RWPE2 (cell line): ENCODE data around the gene MAMLD1.

Source experiments
- ATAC-seq: fragments of 200-7000 bp; cut with Tn5 transposase; 3 replicates; pipeline ENCODE4 v1.9.1; 2021; ENCODE audit warnings: low read depth
- DNase-seq: peaks from one replicate; pipeline ENCODE4 v3.0.0-alpha.2; 2020; ENCODE audit warnings: low spot score
- H3K27ac ChIP-seq: fragments of 450-650 bp; 2 replicates; pipeline ENCODE4 v1.5.1; 2017; ENCODE audit warnings: mild to moderate bottlenecking; ENCODE audit not compliant: poor library complexity, severe bottlenecking
- H3K27me3 ChIP-seq: fragments of 250-450 bp; sonication (Bioruptor Pico); 2 replicates; pipeline ENCODE4 v1.5.1; 2021; ENCODE audit warnings: mild to moderate bottlenecking, moderate library complexity; ENCODE audit not compliant: insufficient read depth, poor library complexity, severe bottlenecking
- H3K36me3 ChIP-seq: fragments of 250-450 bp; sonication (Bioruptor Pico); 2 replicates; pipeline ENCODE4 v1.5.1; 2020; ENCODE audit warnings: low read depth, mild to moderate bottlenecking, moderate library complexity
- H3K4me1 ChIP-seq: fragments of 250-450 bp; sonication (Bioruptor Pico); 2 replicates; pipeline ENCODE4 v1.5.1; 2021; ENCODE audit warnings: mild to moderate bottlenecking, moderate library complexity; ENCODE audit not compliant: insufficient read depth, poor library complexity, severe bottlenecking
- H3K4me3 ChIP-seq: fragments of 250-450 bp; sonication (Bioruptor Pico); 2 replicates; pipeline ENCODE4 v1.5.1; 2021; ENCODE audit warnings: mild to moderate bottlenecking, moderate library complexity; ENCODE audit not compliant: severe bottlenecking
- H3K9me3 ChIP-seq: fragments of 250-450 bp; sonication (Bioruptor Pico); 2 replicates; pipeline ENCODE4 v1.5.1; 2021; ENCODE audit warnings: mild to moderate bottlenecking, moderate library complexity; ENCODE audit not compliant: severe bottlenecking
- CTCF ChIP-seq: fragments of 450-650 bp; IDR thresholded peaks from one replicate; pipeline ENCODE4 v1.5.1; 2017; ENCODE audit warnings: mild to moderate bottlenecking, moderate library complexity; ENCODE audit not compliant: poor library complexity, severe bottlenecking

The MAMLD1 gene

GRCh38 chrX:150525061-150525919, 162.2 kb downstream of the MAMLD1 start:
- TF ChIP-seq CTCF = no peak
- Histone ChIP-seq H3K27me3 (no peaks in the 10 kb centered on the region), H3K27ac (no peak overlapping the region), H3K4me1 (no peaks in the 10 kb centered on the region), H3K9me3 (no peaks in the 10 kb centered on the region), H3K36me3 (no peaks in the 10 kb centered on the region), H3K4me3 (no peak overlapping the region)
- DNase-seq (no peak), ATAC-seq (no peak)

DNA sequence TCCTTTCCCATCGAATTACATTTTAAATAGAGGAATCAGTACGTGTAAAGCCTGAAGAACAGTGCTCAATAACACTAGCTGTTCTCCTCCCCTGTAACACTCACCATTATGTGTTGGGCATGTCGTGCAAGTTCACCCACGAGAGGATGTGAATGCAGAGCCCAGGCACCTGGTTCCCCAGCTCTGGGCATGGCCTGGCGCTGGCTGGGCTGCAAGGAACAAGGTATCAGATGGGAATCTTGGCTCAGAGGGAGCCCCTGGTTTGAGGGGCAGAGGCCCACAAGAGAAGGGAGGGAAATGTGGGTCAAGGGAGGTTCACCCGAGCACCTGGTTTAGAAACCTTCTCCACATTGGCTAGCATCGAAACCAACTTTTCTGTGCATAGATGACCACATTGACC, 163.6 kb downstream of the MAMLD1 start:
- Histone ChIP-seq H3K9me3 (no peaks in the 10 kb centered on the region), H3K27me3 (no peaks in the 10 kb centered on the region), H3K27ac (no peak overlapping the region), H3K36me3 (no peaks in the 10 kb centered on the region), H3K4me3 (no peak overlapping the region), H3K4me1 (no peaks in the 10 kb centered on the region)
- no peak for TF ChIP-seq CTCF
- DNase-seq (no peak), ATAC-seq (no peak)

GRCh38 chrX:150527108-150527507, 164.0 kb downstream of the MAMLD1 start:
- no peak overlapping the region for H3K4me3 ChIP-seq
- no peaks in the 10 kb centered on the region for H3K9me3 ChIP-seq
- no peak overlapping the region for H3K27ac ChIP-seq
- H3K4me1 ChIP-seq = no peaks in the 10 kb centered on the region
- DNase-seq (no peak), ATAC-seq (no peak)
- no peak for TF ChIP-seq CTCF
- H3K36me3 ChIP-seq = no peaks in the 10 kb centered on the region
- H3K27me3 ChIP-seq = no peaks in the 10 kb centered on the region

- no peak for TF ChIP-seq CTCF
- H3K27me3 ChIP-seq = no peaks in the 10 kb centered on the region
- ATAC-seq = no peak
- H3K4me1 ChIP-seq = no peaks in the 10 kb centered on the region
- no peak overlapping the region for H3K27ac ChIP-seq
- no peaks in the 10 kb centered on the region for H3K36me3 ChIP-seq
- H3K9me3 ChIP-seq = no peaks in the 10 kb centered on the region
- DNase-seq = no peak
- H3K4me3 ChIP-seq = no peak overlapping the region
Observed at GRCh38 chrX:150529587-150529986, 166.5 kb downstream of the MAMLD1 start.

DNA sequence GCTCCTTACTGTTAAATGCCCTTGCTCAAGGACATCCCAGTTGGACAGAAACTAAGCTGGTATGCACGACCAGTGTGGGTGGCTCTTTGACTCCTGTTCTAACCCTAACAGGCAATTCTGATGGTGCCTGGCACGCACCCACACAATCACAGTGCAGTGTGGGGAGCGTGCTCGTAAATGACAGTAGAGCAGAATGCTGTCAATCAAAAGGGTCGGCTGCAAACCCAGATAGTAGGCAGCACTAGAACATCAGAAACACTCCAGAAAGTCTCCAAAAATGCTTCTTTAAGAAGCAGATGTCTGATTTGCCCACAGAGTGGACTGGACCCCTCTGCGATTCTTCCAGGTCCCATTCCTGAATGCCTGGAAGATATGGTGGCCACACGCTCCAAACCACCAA, 167.7 kb downstream of the MAMLD1 start:
- DNase-seq = no peak
- Histone ChIP-seq H3K27ac (no peak overlapping the region), H3K27me3 (no peaks in the 10 kb centered on the region), H3K9me3 (no peaks in the 10 kb centered on the region), H3K4me1 (no peaks in the 10 kb centered on the region), H3K36me3 (no peaks in the 10 kb centered on the region), H3K4me3 (no peak overlapping the region)
- no peak for TF ChIP-seq CTCF
- no peak for ATAC-seq
